A549 treated with GW870086 at 1 μM for 4 hours (cell line): ENCODE data around the gene MTRR. TPM values are rescaled to one million over a fixed set of nuclear protein-coding genes. Genes with fewer than 3 reads are reported as not detected.

ENCODE experiments used
- total RNA-seq: library from RNA; stranded (reverse); fragments of 200-300 nt; extraction: Qiagen RNA extraction; gene quantifications from 5 replicates; pipeline ENCODE4 v1.2.3, GENCODE V29; 2022; ENCODE audit warnings: low read depth

The MTRR gene
- total RNA-seq, result 21.3 to 31.2 TPM (median 27.0 TPM) in 5 replicates

GRCh38 chr5:7868773-7869473 is at the start of gene MTRR, which contains the start of gene FASTKD3:
Gene MTRR, plus strand, starts transcription at chr5:7869148. Its CDS starts 1,647 bp downstream, at chr5:7870795.
Gene FASTKD3, minus strand, starts transcription at chr5:7869031. Its CDS starts 948 bp downstream, at chr5:7868083.

DNA sequence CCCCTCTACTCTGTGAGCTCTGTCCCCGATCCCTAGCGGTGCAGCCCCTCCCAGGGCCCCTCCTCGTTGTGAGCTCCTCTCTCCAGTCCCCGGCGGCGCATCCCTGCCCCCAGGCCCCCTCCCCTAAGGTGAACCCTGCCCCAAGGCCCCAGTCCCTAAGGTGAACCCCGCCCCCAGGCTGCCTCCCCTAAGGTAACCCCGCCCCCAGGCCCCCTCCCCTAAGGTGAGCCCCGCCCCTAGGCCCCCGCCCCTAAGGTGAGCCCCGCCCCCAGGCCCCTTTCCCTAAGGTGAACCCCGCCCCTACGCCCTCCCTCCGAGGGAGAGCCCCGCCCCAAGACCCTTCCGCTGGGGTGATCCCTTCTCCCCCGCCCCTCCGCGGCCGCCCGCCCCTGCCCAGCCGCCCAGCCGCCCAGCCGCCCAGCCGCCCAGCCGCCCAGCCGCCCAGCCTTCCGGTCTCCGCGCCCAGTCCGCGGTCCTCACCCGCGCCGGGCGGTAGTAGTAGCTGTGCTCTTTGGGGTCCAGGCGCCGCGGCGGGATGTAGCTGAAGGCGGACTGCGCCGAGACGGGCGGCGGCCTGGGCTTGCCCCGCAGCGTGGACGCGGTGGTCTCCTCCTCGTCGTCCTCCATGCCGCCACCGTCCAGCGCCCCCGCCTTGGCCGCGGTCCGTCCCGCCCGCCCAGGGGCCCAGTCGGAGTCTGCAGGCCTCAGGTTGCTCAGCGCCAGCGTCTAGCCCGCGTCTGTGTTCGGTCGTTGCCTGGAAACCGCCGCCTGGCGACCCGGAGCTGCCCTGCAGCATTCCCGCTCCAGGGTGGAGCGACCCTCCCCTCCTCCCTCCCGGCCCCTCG is 18.3 kb upstream of the MTRR start, which contains the start of gene CFAP90:
Gene CFAP90 (minus strand): TSS at position 739 of the 845 bp plus-strand sequence. CDS start 112 bp downstream, at position 627.

Other genes starting within 250 kb of the MTRR start
- 0.37 to 0.84 TPM (median 0.53 TPM) in 5 replicates for gene CFAP90, start 18.0 kb upstream of the MTRR start, total RNA-seq
- gene FASTKD3, start 117 bp upstream of the MTRR start, total RNA-seq, result 14.1 to 17.9 TPM (median 15.7 TPM) in 5 replicates